ENCODE results near the gene MDM2.
"Not testable (repeated sequence)": the region's sequence is repeated elsewhere in the genome, so short reads cannot be mapped to it uniquely, and the experiment has no call there.

- not testable (repeated sequence) for TF ChIP-seq POLR2A, CTCF (IDR thresholded peaks at IDR 0.05)
Measured at GRCh38 chr12:68841175-68841574, 33.2 kb downstream of the MDM2 start.

Measured in esophagus squamous epithelium (tissue), 4 donors.